GM10266 (cell line): ENCODE results near the gene IGSF23.
"Not testable (repeated sequence)": the region's sequence is repeated elsewhere in the genome, so short reads cannot be mapped to it uniquely, and the experiment has no call there.

Experiments used
- DNase-seq: peaks from one replicate; pipeline ENCODE4 v3.0.0; 2012; ENCODE audit errors: extremely low spot score
- TF ChIP-seq, protein P1 (sequence below): IDR thresholded peaks from 2 replicates; pipeline ENCODE4 v1.5.1; 2012; ENCODE audit warnings: mild to moderate bottlenecking, low read depth; ENCODE audit not compliant: control insufficient read depth, insufficient read depth; ENCODE audit errors: missing control alignments

Gene IGSF23

GRCh38 chr19:44588771-44589112 lies 24.6 kb upstream of the IGSF23 start:
- DNase-seq: no peak
- TF ChIP-seq, protein P1, sequence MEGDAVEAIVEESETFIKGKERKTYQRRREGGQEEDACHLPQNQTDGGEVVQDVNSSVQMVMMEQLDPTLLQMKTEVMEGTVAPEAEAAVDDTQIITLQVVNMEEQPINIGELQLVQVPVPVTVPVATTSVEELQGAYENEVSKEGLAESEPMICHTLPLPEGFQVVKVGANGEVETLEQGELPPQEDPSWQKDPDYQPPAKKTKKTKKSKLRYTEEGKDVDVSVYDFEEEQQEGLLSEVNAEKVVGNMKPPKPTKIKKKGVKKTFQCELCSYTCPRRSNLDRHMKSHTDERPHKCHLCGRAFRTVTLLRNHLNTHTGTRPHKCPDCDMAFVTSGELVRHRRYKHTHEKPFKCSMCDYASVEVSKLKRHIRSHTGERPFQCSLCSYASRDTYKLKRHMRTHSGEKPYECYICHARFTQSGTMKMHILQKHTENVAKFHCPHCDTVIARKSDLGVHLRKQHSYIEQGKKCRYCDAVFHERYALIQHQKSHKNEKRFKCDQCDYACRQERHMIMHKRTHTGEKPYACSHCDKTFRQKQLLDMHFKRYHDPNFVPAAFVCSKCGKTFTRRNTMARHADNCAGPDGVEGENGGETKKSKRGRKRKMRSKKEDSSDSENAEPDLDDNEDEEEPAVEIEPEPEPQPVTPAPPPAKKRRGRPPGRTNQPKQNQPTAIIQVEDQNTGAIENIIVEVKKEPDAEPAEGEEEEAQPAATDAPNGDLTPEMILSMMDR: no peak

DNA sequence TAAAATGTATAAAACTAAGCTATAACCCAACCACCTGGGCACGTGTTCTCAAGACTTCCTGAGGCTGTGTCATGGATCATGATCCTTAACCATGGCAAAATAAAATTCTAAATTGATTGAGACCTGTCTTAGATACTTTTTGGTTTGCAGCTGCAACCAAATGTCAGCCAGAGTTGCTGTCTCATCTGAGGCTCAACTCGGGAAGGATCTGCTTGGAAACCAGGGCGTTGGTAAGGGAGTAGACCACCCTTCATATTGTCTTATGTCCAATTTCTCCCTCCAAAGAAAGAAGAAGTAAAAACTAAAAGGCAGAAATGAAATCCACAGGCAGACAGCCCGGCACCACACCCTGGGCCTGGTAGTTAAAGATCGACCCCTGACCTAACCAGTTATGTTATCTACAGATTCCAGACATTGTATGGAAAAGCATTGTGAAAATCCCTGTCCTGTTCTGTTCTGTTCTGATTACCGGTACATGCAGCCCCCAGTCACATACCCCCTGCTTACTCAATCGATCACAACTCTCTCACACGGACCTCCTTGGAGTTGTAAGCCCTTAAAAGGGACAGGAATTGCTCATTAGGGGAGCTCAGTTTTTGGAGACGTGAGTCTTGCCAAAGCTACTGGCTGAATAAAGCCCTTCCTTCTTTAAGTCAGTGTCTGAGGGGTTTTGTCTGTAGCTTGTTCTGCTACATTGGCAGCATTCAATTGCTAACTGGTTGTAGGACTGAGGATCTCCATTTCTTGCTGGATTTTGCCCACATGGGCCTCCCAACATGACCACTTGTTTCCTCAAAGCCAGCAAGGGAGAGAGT lies 22.9 kb upstream of the IGSF23 start:
- DNase-seq: no peak
- TF ChIP-seq, protein P1: no peak

GRCh38 chr19:44591340-44591993 lies 21.9 kb upstream of the IGSF23 start:
- not testable (repeated sequence) for DNase-seq

DNA sequence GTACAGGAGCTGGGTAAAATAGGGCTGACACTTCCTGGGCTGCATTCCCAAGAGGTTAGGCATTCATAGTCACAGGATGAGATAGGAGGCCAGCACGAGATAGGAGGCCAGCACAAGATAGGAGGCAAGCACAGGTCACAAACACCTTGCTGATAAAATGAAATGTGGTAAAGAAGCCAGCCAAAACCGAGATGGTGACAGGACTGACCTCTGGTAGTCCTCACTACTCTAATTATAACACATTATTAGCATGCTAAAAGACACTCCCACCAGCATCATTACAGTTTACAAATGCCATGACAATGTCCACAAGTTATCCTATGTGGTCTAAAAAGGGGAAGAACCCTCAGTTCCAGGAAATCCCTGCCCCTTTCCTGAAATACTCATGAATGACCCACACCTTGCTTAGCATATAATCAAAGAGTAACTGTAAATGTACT lies 20.9 kb upstream of the IGSF23 start:
- TF ChIP-seq, protein P1: no peak
- DNase-seq: no peak

GRCh38 chr19:44593294-44593693 lies 20.1 kb upstream of the IGSF23 start:
- DNase-seq: no peak
- TF ChIP-seq, protein P1: no peak

GRCh38 chr19:44593866-44594266 lies 19.5 kb upstream of the IGSF23 start:
- not testable (repeated sequence) for DNase-seq

DNA sequence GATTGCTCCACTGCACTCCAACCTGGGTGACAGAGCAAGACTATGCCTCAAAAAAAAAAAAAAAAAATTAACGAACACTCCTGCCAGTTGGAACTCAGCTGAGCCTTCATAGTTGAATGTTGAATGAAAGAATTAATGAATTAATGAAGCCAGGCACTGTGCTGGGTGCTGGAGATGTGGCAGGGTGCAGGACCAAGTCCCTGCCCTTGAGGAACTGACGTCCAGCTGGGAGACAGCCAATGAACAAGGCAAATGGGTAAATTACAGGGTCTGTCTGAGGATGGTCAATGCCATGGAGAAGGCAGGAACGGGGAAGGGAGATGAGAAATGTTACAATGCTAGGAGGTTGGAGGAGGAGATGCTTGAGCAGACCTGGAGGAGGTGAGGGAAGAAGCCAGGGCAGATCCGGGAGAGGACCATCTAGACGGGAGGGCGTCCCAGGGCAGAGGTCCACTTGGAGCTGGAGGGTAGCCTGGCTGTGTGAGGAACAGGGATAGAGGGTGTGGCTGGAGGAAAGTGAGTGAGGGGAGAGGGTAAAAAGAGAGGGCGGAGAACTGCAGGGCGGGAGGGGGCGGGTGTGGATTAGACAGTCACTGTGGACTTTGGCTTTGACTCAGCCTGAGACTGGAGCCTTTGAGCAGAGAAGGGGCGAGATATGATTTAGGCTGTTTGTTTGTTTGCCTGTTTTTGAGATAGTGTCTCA lies 16.8 kb upstream of the IGSF23 start:
- TF ChIP-seq, protein P1: no peak
- DNase-seq: no peak

- no peak for DNase-seq
- TF ChIP-seq, protein P1: no peak
Observed at GRCh38 chr19:44597131-44597491, 16.3 kb upstream of the IGSF23 start.
